Activated B cell treated with CpG ODN at 0.5 μM for 24 hours (primary cell): ENCODE measurements around the gene SYMPK. TPM values are rescaled to one million over a fixed set of nuclear protein-coding genes. Genes with fewer than 3 reads are reported as not detected.

Source experiments
- ATAC-seq: fragments of 200-7000 bp; cut with Tn5 transposase; one replicate; pipeline ENCODE4 v1.10.0; 2021; ENCODE audit warnings: low read depth, mild to moderate bottlenecking, moderate library complexity
- CTCF ChIA-PET: fragments of 350-600 bp; sonication (Branson Sonifier 250); formaldehyde crosslinking; loops from one replicate; lab custom pipeline; 2021; ENCODE audit warnings: antibody characterized with exemption; lab: Charles Lee
- POLR2A ChIA-PET: fragments of 350-600 bp; sonication (Branson Sonifier 250); formaldehyde crosslinking; loops from one replicate; lab custom pipeline; 2021; ENCODE audit warnings: antibody characterized with exemption; lab: Charles Lee
- DNase-seq: peaks from one replicate; pipeline ENCODE4 v3.0.0; 2022
- H3K27ac Mint-ChIP-seq: one replicate; pipeline ENCODE4 v1.8.0; 2020; ENCODE audit warnings: mixed read lengths
- H3K27me3 Mint-ChIP-seq: one replicate; pipeline ENCODE4 v1.8.0; 2021; ENCODE audit warnings: mixed read lengths
- H3K36me3 Mint-ChIP-seq: one replicate; pipeline ENCODE4 v1.8.0; 2021; ENCODE audit warnings: low read depth, mixed read lengths
- H3K4me1 Mint-ChIP-seq: one replicate; pipeline ENCODE4 v1.8.0; 2021; ENCODE audit warnings: mixed read lengths
- H3K4me3 Mint-ChIP-seq: one replicate; pipeline ENCODE4 v1.8.0; 2020; ENCODE audit warnings: mild to moderate bottlenecking, mixed read lengths
- H3K9me3 Mint-ChIP-seq: one replicate; pipeline ENCODE4 v1.8.0; 2020; ENCODE audit warnings: mixed read lengths
- CTCF ChIP-seq: fragments of 200-600 bp; IDR thresholded peaks from one replicate; pipeline ENCODE4 v1.8.0; 2022; ENCODE audit warnings: antibody characterized with exemption, mild to moderate bottlenecking
- intact Hi-C: fragments of 100-400 bp; cut with micrococcal nuclease; formaldehyde crosslinking; loops from one replicate; pipeline ENCODE4 v1.15.1; 2024
- total RNA-seq: library from RNA; stranded (reverse); gene quantifications from 2 replicates; pipeline ENCODE4 v1.2.3, GENCODE V29; 2022

The SYMPK gene
- total RNA-seq = 131 and 150 TPM in 2 replicates

GRCh38 chr19:45862564-45863334 is at the start of gene SYMPK:
TSS of gene SYMPK (minus strand) at chr19:45863147. CDS start at chr19:45854495, 8,652 bp downstream.
- POLR2A ChIA-PET = interaction anchor here (0.5 to 2.5 kb wide), 24 partner anchors 8 to 848 kb away, joined by 3 to 33 read pairs (median 4); partner anchors contain the start of genes BLOC1S3, DMWD, FOSB and IRF2BP1
- ATAC-seq = peak; percentile 94
- peaks cover 37% of the 10 kb centered on the region for H3K4me1 Mint-ChIP-seq
- CTCF ChIA-PET = interaction anchor here (0.6 to 2.7 kb wide), 7 partner anchors 19 to 154 kb away, joined by 3 to 16 read pairs (median 4); partner anchors contain the start of genes MYPOP and SIX5
- H3K4me3 Mint-ChIP-seq = peak within 1 kb of the TSS; percentile 96
- intact Hi-C loops = loop anchor here (1.0 to 10.0 kb wide), 15 partner anchors 24 to 988 kb away; partner anchors contain the start of genes AP2S1, CCDC61, DMWD and GEMIN7
- H3K27me3 Mint-ChIP-seq = peaks cover 19% of the 10 kb centered on the region
- H3K36me3 Mint-ChIP-seq = peaks cover 35% of the 10 kb centered on the region
- peak within 1 kb of the TSS; percentile 96 for H3K27ac Mint-ChIP-seq
- no peaks in the 10 kb centered on the region for H3K9me3 Mint-ChIP-seq
- DNase-seq = peak; percentile 96
- no peak for TF ChIP-seq CTCF

GRCh38 chr19:45911291-45911690 is 48.3 kb upstream of the SYMPK start:
- no peaks in the 10 kb centered on the region for H3K9me3 Mint-ChIP-seq
- H3K27ac Mint-ChIP-seq = no peak overlapping the region
- CTCF ChIA-PET = no interaction called here

GRCh38 chr19:45908956-45909355 is 46.0 kb upstream of the SYMPK start:
- POLR2A ChIA-PET = no interaction called here
- CTCF ChIA-PET = no interaction called here
- H3K36me3 Mint-ChIP-seq = no peaks in the 10 kb centered on the region
- no peak for ATAC-seq
- no peak overlapping the region for H3K4me3 Mint-ChIP-seq
- TF ChIP-seq CTCF = no peak
- DNase-seq = no peak
- no peaks in the 10 kb centered on the region for H3K9me3 Mint-ChIP-seq
- H3K27ac Mint-ChIP-seq = no peak overlapping the region
- peaks cover under 1% of the 10 kb centered on the region for H3K4me1 Mint-ChIP-seq
- peaks cover 15% of the 10 kb centered on the region for H3K27me3 Mint-ChIP-seq
- intact Hi-C loops = no loop called here

More at GRCh38 chr19:45911291-45911690, 48.3 kb upstream of the SYMPK start:
- POLR2A ChIA-PET = no interaction called here
- DNase-seq = no peak
- Mint-ChIP-seq H3K36me3 (no peaks in the 10 kb centered on the region), H3K4me1 (no peaks in the 10 kb centered on the region), H3K4me3 (no peak overlapping the region), H3K27me3 (peaks cover 18% of the 10 kb centered on the region)
- ATAC-seq = no peak
- TF ChIP-seq CTCF = no peak
- intact Hi-C loops = no loop called here

GRCh38 chr19:45906221-45906620 is 43.3 kb upstream of the SYMPK start:
- Mint-ChIP-seq H3K27me3 (peaks cover 6% of the 10 kb centered on the region), H3K27ac (no peak overlapping the region), H3K9me3 (no peaks in the 10 kb centered on the region), H3K4me1 (peaks cover 10% of the 10 kb centered on the region), H3K4me3 (no peak overlapping the region), H3K36me3 (peaks cover 7% of the 10 kb centered on the region)
- POLR2A ChIA-PET = no interaction called here
- CTCF ChIA-PET = no interaction called here
- DNase-seq (no peak), ATAC-seq (no peak)
- no peak for TF ChIP-seq CTCF
- intact Hi-C loops = no loop called here

- Mint-ChIP-seq H3K4me3 (no peak overlapping the region), H3K27me3 (peaks cover 3% of the 10 kb centered on the region), H3K27ac (no peak overlapping the region), H3K36me3 (peaks cover 12% of the 10 kb centered on the region), H3K9me3 (no peaks in the 10 kb centered on the region), H3K4me1 (peaks cover 19% of the 10 kb centered on the region)
- DNase-seq = no peak
- ChIA-PET CTCF (no interaction called here), POLR2A (no interaction called here)
- TF ChIP-seq CTCF = no peak
- ATAC-seq = no peak
- intact Hi-C loops = no loop called here
Measured at GRCh38 chr19:45905011-45905410, 42.1 kb upstream of the SYMPK start.
